GM12878 (cell line): ENCODE results near the gene RRP1B. TPM values are rescaled to one million over a fixed set of nuclear protein-coding genes. Genes with fewer than 3 reads are reported as not detected.

Experiments used
- ATAC-seq: fragments of 200-7000 bp; cut with Tn5 transposase; 3 replicates; pipeline ENCODE4 v1.9.1; 2020; ENCODE audit warnings: mild to moderate bottlenecking, moderate library complexity
- BruUV-seq: library from RNA; stranded (reverse); fragments of 400-500 nt; replicated peaks from 2 replicates; lab custom pipeline; 2021; lab: Mats Ljungman, UMichigan
- CTCF ChIA-PET: fragments of 300-600 bp; sonication (Branson Sonifier 250); formaldehyde crosslinking; extraction: SDS; loops from one replicate; lab custom pipeline; 2021; ENCODE audit warnings: inconsistent platforms; lab: Yijun Ruan, JAX
- POLR2A ChIA-PET: fragments of 350-600 bp; formaldehyde crosslinking; extraction: SDS; loops from one replicate; lab custom pipeline; 2021; ENCODE audit warnings: inconsistent platforms; lab: Charles Lee
- RAD21 ChIA-PET: fragments of 300-600 bp; sonication (Branson Sonifier 250); formaldehyde crosslinking; loops from one replicate; lab custom pipeline; 2023; ENCODE audit warnings: antibody characterized with exemption; ENCODE audit not compliant: unreplicated experiment; lab: Charles Lee
- SMC1A ChIA-PET: fragments of 300-600 bp; sonication (Branson Sonifier 250); formaldehyde crosslinking; loops from one replicate; lab custom pipeline; 2023; ENCODE audit not compliant: unreplicated experiment, uncharacterized antibody; lab: Charles Lee
- DNase-seq: peaks from one replicate; pipeline ENCODE4 v3.0.0-alpha.2; 2011; ENCODE audit warnings: low read depth, low spot score
- FAIRE-seq: peaks from 3 replicates; lab custom pipeline; 2011; peaks lifted over from hg19 to GRCh38; lab: Jason Lieb, UNC
- H2AFZ ChIP-seq: 2 replicates; pipeline ENCODE4 v1.6.0; 2011; ENCODE audit warnings: low read depth, low read length, control low read depth; ENCODE audit not compliant: control insufficient read depth
- H3K27ac ChIP-seq: 2 replicates; pipeline ENCODE4 v1.5.1; 2011; ENCODE audit warnings: control low read depth; ENCODE audit not compliant: control insufficient read depth, insufficient read depth
- H3K27me3 ChIP-seq, 2 experiments: replicated peaks in 1 of 2; 2 replicates each; pipeline versions ENCODE4 v1.6.0 to v1.6.1; 2011; ENCODE audit warnings: low read length in 1 of 2; ENCODE audit not compliant: control insufficient read depth in 2 of 2, insufficient read depth in 2 of 2
- H3K36me3 ChIP-seq, 2 experiments: 2 replicates each; pipeline ENCODE4 v1.5.1; 2011; ENCODE audit warnings: low read length in 1 of 2; ENCODE audit not compliant: control insufficient read depth in 2 of 2, insufficient read depth in 2 of 2
- H3K4me1 ChIP-seq: 2 replicates; pipeline ENCODE4 v1.6.1; 2011; ENCODE audit warnings: mild to moderate bottlenecking, low read length, moderate library complexity, mixed read lengths; ENCODE audit not compliant: control insufficient read depth, insufficient read depth
- H3K4me2 ChIP-seq: 2 replicates; pipeline ENCODE4 v1.6.0; 2011; ENCODE audit warnings: control low read depth; ENCODE audit not compliant: control insufficient read depth, insufficient read depth
- H3K4me3 ChIP-seq: fragments of 200-600 bp; sonication (generic); 2 replicates; pipeline ENCODE4 v1.5.1; 2016
- H3K79me2 ChIP-seq: 2 replicates; pipeline ENCODE4 v1.6.0; 2011; ENCODE audit warnings: low read length; ENCODE audit not compliant: control insufficient read depth, insufficient read depth
- H3K9ac ChIP-seq: 2 replicates; pipeline ENCODE4 v1.8.0; 2011; ENCODE audit warnings: low read length, control low read depth, mixed read lengths; ENCODE audit not compliant: control insufficient read depth, insufficient read depth
- H3K9me3 ChIP-seq: replicated peaks from 3 replicates; pipeline ENCODE4 v1.5.1; 2011; ENCODE audit warnings: mild to moderate bottlenecking, low read length; ENCODE audit not compliant: control insufficient read depth, insufficient read depth
- H4K20me1 ChIP-seq: 2 replicates; pipeline ENCODE4 v1.6.0; 2011; ENCODE audit not compliant: control insufficient read depth, insufficient read depth
- CREB1 ChIP-seq: IDR thresholded peaks from 2 replicates; pipeline ENCODE4 v1.6.1; 2012; ENCODE audit warnings: low read depth, mild to moderate bottlenecking, inconsistent platforms
- FOXK2 ChIP-seq: fragments of 450-650 bp; IDR thresholded peaks from 2 replicates; pipeline ENCODE4 v1.6.1; 2017; ENCODE audit warnings: mild to moderate bottlenecking, moderate library complexity
- NFIC ChIP-seq: IDR thresholded peaks from 2 replicates; pipeline ENCODE4 v1.6.1; 2012; ENCODE audit warnings: low read depth, mild to moderate bottlenecking, inconsistent platforms, low read length, moderate library complexity
- POLR2A ChIP-seq: IDR thresholded peaks from 2 replicates; pipeline ENCODE4 v1.6.1; 2011; ENCODE audit warnings: low read depth, mild to moderate bottlenecking, low read length
- WGBS: methylation state at CpG from one replicate; pipeline ENCODE4 v1.1.6; 2016; ENCODE audit warnings: low lambda C conversion rate; ENCODE audit not compliant: insufficient replicate concordance, insufficient coverage; ENCODE audit errors: missing lambda C conversion rate; 5-methylcytosine and 5-hydroxymethylcytosine counted together
- in situ Hi-C: fragments of 300-500 bp; cut with MboI; formaldehyde crosslinking; loops from 9 replicates; pipeline ENCODE4 v1.14.3; 2018; ENCODE audit warnings: mixed read lengths
- intact Hi-C: fragments of 100-400 bp; cut with micrococcal nuclease; formaldehyde crosslinking; loops from one replicate; pipeline ENCODE4 v1.14.2; 2022; ENCODE audit not compliant: unreplicated experiment
- polyA plus RNA-seq, 11 experiments: library from polyadenylated mRNA; depleted of rRNA in 4 of 11; unstranded in 6 of 11; stranded (reverse) in 5 of 11; fragments of >200 nt; fragmentation: Nextera tagmentation in 4 of 11; fragmentation: Illumina TruSeq in 1 of 11; extraction: Ambion mirVana in 4 of 11; extraction: Trizol in 1 of 11; gene quantifications; 1 replicate in 1 of 11; 2 replicates in 10 of 11; pipeline versions ENCODE4 v1.2.1 to v1.2.3, GENCODE V29; 2011 to 2016; ENCODE audit warnings: inconsistent platforms in 2 of 11, missing spikeins in 2 of 11, low read depth in 1 of 11
- total RNA-seq, 4 experiments: library from RNA; depleted of rRNA in 3 of 4; stranded (reverse); fragments of >200 nt in 3 of 4; fragmentation: Illumina TruSeq in 1 of 4; extraction: Trizol in 1 of 4; gene quantifications; 2 replicates each; pipeline versions ENCODE4 v1.2.1 to v1.2.3, GENCODE V29; 2013 to 2021
- TF ChIP-seq, protein P1 (sequence below): fragments of 450-650 bp; IDR thresholded peaks from 2 replicates; pipeline ENCODE4 v1.6.1; 2016; ENCODE audit warnings: mild to moderate bottlenecking

Gene RRP1B
- total and polyA plus RNA-seq, 10 of the 15 experiments (the other 5 are each of a cell fraction or from before 2014, with no cell fraction given) = 8.1 to 57.4 (median 38.1) TPM

DNA sequence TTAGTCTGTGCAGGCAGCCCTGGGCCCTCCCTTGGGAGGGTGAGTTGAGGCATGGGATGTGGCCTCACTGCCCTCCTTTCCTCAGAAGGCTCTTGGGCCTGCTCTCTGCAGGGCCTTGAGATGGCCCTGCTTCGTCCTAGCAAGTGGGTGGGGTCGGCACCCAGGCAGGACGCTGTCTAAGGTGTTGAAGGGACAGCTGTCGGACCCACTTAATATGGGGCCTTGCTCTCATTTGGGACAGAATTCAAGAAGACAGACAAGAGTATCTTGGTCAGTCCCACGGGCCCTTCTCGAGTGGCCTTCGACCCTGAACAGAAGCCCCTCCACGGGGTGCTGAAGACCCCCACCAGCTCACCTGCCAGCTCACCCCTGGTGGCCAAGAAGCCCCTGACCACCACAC, 33.6 kb downstream of the RRP1B start:
- Histone ChIP-seq H3K4me2 (no peak overlapping the region), H3K9ac (no peak overlapping the region), H3K4me1 (no peaks in the 10 kb centered on the region), H2AFZ (no peak overlapping the region), H3K9me3 (no peaks in the 10 kb centered on the region), H3K27me3 (no peaks in the 10 kb centered on the region), H4K20me1 (peaks cover 2% of the 10 kb centered on the region; the same call in 1 of the 2 replicates), H3K79me2 (no peaks in the 10 kb centered on the region), H3K4me3 (no peak overlapping the region), H3K27ac (no peak overlapping the region), H3K36me3 (peaks cover 13 to 36% of the 10 kb centered on the region in 2 experiments)
- WGBS = 94% methylated on average over 8 of the region's 8 CpGs
- DNase-seq = no peak
- no peak for ATAC-seq
- no peak for FAIRE-seq
- ChIA-PET RAD21 (no interaction called here), CTCF (no interaction called here), POLR2A (no interaction called here), SMC1A (no interaction called here)
- no TSS peak for BruUV-seq
- TF ChIP-seq FOXK2 (no peak), CREB1 (no peak), NFIC (no peak)
- intact Hi-C loops (no loop called here), in situ Hi-C loops (loop anchor here (25.0 kb wide), 1 partner anchor 1481 kb away; the partner anchor contains the start of gene ABCG1)

DNA sequence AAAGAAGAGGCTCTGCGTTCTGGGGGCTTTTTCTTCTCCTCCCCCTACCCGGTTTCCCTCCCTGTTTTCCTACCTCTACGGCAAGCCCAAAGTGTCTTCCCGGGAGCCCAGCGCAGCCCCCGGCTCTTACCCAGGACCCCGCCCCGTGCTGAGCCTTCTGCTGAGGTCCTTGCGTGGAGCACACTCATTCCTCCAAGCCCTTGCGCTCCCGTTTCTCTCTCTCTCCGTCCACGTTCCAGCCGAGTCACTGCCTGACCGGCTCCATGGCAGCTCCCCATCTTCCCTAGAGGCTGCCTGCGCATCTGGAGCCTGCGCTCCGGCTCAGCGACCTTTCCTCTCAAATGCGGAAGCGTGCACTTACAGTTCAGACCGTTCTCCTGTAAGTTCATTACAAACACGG, 34.6 kb downstream of the RRP1B start:
- FAIRE-seq (no peak), ATAC-seq (no peak), DNase-seq (no peak)
- Histone ChIP-seq H2AFZ (no peak overlapping the region), H3K9ac (no peak overlapping the region), H3K27ac (no peak overlapping the region), H3K4me2 (no peak overlapping the region), H3K79me2 (no peaks in the 10 kb centered on the region), H3K4me3 (no peak overlapping the region), H3K36me3 (peaks cover 10 to 31% of the 10 kb centered on the region in 2 experiments; a peak in 3 of 4 replicates), H3K27me3 (no peaks in the 10 kb centered on the region), H3K9me3 (no peaks in the 10 kb centered on the region), H3K4me1 (no peaks in the 10 kb centered on the region), H4K20me1 (peaks cover 2% of the 10 kb centered on the region; the same call in 1 of the 2 replicates)
- RAD21 ChIA-PET = no interaction called here
- 93% methylated on average over 23 of the region's 23 CpGs for WGBS
- no TSS peak for BruUV-seq
- intact Hi-C loops = no loop called here
- in situ Hi-C loops = loop anchor here (25.0 kb wide), 1 partner anchor 1482 kb away; the partner anchor contains the start of gene ABCG1
- SMC1A ChIA-PET = no interaction called here
- POLR2A ChIA-PET = no interaction called here
- TF ChIP-seq, protein P1, sequence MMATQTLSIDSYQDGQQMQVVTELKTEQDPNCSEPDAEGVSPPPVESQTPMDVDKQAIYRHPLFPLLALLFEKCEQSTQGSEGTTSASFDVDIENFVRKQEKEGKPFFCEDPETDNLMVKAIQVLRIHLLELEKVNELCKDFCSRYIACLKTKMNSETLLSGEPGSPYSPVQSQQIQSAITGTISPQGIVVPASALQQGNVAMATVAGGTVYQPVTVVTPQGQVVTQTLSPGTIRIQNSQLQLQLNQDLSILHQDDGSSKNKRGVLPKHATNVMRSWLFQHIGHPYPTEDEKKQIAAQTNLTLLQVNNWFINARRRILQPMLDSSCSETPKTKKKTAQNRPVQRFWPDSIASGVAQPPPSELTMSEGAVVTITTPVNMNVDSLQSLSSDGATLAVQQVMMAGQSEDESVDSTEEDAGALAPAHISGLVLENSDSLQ = no peak
- peak; percentile 16; the same call in 1 of the 2 replicates for TF ChIP-seq POLR2A
- CTCF ChIA-PET = no interaction called here
